ENCODE measurements around the gene IRF7.

Gene IRF7

DNA sequence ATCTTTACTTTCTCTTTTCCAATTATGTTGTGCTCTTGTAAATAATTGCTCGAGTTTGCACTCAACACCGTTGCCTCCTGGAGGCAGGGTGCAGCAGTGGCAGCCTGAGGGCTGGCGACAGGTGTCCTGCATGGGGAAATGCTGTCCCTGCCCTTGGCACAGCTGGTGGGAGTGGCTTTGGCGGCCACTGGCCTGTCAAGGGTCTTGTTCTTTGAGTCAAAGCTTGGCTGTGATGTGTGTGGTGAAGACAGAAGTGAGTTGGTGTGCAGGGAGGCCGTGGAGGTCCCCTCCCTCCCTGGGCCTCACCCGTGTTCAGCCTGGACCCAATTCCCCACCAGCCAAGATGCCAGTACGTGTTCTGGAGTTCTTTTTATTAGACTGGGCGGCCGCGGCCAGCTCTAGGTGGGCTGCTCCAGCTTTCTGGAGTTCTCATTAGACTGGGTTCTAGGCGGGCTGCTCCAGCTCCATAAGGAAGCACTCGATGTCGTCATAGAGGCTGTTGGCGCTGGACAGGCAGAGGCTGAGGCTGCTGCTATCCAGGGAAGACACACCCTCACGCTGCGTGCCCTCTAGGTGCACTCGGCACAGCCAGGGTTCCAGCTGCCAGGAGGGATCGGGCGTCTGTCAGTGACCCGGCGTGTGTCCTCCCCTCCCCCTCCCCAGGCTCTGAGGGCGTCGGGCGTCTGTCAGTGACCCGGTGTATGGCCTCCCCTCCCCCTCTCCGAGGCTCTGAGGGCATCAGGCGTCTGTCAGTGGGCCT is 3.4 kb downstream of the IRF7 start:
- Mint-ChIP-seq H3K27me3 (no peaks in the 10 kb centered on the region), H3K4me1 (peaks cover 15 to 41% of the 10 kb centered on the region in 2 donors), H3K9me3 (no peaks in the 10 kb centered on the region), H3K36me3 (peaks cover 27 to 28% of the 10 kb centered on the region in 2 donors), H3K27ac (peak overlapping the region; percentile 88), H3K4me3 (peak overlapping the region; percentile 36 to 37)
- no peak for DNase-seq
- ATAC-seq (replicated peaks) = no peak

DNA sequence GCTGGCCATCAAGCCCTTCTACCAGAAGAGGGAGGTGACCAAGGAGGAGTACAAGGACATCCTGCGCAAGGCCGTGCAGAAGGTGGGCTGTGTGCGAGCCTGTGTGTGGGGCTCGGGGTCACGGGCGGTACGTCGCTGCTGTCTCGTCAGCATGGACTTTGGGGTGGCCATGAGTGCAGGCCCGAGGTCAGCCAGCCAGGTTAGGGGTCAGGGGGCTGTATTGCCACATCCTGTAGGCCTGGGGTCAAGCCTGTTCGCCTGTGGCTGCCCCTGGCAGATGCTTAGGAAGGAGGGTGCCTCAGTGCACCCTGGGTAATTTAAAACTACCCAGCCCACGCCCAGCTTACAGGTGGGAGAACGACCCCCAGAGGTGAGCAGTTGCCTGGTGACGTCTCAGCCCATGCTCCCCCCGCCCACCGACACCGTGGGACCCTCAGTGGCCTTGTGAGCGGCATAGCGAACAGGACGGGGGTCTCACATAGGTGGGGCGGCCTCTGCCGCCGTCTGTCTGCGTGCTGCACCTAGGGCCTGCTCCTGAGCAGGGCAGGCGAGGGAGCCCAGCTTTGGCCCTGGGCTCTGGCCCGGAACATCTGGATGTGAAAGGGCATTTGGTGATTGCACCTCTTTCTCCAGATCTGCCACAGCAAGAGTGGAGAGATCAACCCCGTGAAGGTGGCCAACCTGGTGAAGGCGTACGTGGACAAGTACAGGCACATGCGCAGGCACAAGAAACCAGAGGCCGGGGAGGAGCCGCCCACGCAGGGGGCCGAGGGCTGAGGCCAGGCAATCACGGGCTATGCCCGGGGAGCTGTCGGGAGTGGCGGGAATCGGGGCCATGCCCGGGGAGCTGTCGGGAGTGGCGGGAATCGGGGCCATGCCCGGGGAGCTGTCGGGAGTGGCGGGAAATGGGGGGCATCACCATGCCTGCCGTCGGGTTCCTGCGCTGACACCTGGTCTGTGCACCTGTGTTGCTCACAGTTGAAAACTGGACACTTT is 4.5 kb downstream of the IRF7 start:
- no peak for ATAC-seq (replicated peaks)
- H3K27me3 Mint-ChIP-seq = no peaks in the 10 kb centered on the region
- H3K4me1 Mint-ChIP-seq = peaks cover 10 to 32% of the 10 kb centered on the region in 2 donors
- H3K4me3 Mint-ChIP-seq = no peak overlapping the region
- H3K36me3 Mint-ChIP-seq = peaks cover 31 to 34% of the 10 kb centered on the region in 2 donors
- H3K9me3 Mint-ChIP-seq = no peaks in the 10 kb centered on the region
- H3K27ac Mint-ChIP-seq = peak overlapping the region; percentile 62
- no peak for DNase-seq

DNA sequence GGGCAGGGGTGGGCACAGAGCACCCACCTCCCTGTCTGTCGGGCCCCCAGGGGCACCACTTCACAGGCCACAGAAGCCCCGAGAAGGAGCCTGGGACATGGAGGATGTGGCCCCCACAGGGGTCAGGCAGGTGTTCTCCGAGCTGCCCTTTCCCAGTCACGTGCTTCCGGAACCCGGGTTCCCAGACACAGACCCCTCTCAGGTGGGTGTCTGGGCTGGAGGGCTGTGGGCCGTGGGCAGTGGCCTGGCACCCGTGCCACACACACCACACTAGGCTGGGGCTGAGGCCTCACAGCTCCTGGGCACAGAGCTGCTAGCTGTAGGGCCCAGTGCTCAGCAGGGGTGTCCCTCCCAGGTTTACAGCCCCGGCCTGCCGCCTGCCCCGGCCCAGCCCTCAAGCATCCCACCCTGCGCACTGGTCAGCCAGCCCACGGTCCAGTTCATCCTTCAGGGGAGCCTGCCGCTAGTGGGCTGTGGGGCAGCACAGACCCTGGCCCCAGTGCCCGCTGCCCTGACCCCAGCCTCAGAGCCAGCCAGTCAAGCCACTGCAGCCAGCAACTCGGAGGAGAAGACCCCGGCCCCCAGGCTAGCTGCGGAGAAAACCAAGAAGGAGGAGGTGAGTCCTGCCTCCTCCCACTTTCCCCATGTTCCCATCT is 5.5 kb downstream of the IRF7 start:
- DNase-seq (no peak), ATAC-seq (replicated peaks) (no peak)
- peaks cover 9 to 28% of the 10 kb centered on the region in 2 donors for H3K4me1 Mint-ChIP-seq
- H3K36me3 Mint-ChIP-seq = peaks cover 32 to 35% of the 10 kb centered on the region in 2 donors
- H3K9me3 Mint-ChIP-seq = no peaks in the 10 kb centered on the region
- H3K27ac Mint-ChIP-seq = peak overlapping the region; percentile 56
- no peak overlapping the region for H3K4me3 Mint-ChIP-seq
- no peaks in the 10 kb centered on the region for H3K27me3 Mint-ChIP-seq

DNA sequence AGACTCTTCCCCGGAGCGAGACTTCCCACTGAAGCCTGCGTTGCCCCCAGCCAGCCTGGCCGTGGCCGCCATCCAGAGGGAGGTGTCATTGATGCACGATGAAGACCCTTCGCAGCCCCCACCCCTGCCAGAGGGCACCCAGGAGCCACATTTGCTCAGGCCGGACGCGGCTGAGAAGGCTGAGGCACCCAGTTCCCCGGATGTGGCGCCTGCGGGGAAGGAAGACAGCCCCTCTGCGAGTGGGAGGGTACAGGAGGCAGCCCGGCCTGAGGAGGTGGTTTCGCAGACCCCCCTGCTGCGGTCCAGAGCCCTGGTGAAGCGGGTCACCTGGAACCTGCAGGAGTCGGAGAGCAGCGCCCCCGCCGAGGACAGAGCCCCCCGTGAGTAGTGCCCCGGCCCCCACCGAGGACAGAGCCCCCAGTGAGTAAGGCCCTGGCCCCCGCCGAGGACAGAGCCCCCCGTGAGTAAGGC is 6.4 kb downstream of the IRF7 start:
- H3K27me3 Mint-ChIP-seq = no peaks in the 10 kb centered on the region
- ATAC-seq (replicated peaks) (no peak), DNase-seq (no peak)
- H3K36me3 Mint-ChIP-seq = peaks cover 36 to 39% of the 10 kb centered on the region in 2 donors
- no peaks in the 10 kb centered on the region for H3K9me3 Mint-ChIP-seq
- H3K4me3 Mint-ChIP-seq = no peak overlapping the region
- no peak overlapping the region for H3K27ac Mint-ChIP-seq
- peaks cover 8 to 22% of the 10 kb centered on the region in 2 donors for H3K4me1 Mint-ChIP-seq

DNA sequence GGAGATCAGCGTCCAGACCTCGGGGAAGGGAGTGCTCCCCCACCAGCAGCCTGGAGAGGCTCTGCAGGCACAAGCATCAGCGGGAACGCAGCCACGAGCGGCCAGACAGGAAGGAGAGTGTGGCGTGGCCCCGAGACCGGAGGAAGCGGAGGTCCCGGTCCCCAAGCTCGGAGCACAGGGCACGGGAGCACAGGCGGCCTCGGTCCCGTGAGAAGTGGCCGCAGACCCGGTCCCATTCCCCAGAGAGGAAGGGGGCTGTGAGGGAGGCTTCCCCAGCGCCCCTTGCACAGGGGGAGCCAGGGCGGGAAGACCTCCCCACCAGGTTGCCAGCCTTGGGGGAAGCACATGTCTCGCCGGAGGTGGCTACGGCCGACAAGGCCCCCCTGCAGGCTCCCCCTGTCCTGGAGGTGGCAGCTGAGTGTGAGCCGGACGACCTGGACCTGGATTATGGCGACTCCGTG is 6.9 kb downstream of the IRF7 start:
- Mint-ChIP-seq H3K9me3 (no peaks in the 10 kb centered on the region), H3K27me3 (no peaks in the 10 kb centered on the region), H3K27ac (no peak overlapping the region), H3K4me3 (no peak overlapping the region), H3K4me1 (peaks cover 4 to 17% of the 10 kb centered on the region in 2 donors), H3K36me3 (peaks cover 38 to 44% of the 10 kb centered on the region in 2 donors)
- ATAC-seq (replicated peaks) = no peak
- DNase-seq = no peak

DNA sequence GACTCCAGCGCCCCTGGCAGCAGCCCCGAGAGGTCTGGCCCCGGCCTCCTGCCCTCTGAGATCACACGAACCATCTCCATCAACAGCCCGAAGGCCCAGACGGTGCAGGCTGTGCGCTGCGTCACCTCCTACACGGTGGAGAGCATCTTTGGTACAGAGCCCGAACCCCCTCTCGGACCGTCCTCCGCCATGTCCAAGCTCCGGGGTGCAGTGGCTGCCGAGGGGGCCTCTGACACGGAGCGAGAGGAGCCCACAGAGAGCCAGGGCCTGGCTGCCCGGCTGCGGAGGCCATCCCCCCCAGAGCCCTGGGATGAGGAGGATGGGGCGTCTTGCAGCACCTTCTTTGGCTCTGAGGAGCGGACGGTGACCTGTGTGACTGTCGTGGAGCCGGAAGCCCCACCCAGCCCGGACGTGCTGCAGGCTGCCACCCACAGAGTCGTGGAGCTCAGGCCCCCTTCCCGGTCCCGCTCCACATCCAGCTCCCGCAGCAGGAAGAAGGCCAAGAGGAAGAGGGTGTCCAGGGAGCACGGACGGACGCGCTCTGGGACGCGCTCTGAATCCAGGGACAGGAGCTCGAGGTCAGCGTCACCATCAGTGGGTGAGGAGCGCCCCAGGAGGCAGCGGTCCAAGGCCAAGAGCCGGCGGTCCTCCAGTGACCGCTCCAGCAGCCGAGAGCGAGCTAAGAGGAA is 7.6 kb downstream of the IRF7 start:
- H3K4me1 Mint-ChIP-seq = peaks cover 3 to 10% of the 10 kb centered on the region in 2 donors
- DNase-seq (no peak), ATAC-seq (replicated peaks) (no peak)
- no peaks in the 10 kb centered on the region for H3K9me3 Mint-ChIP-seq
- H3K4me3 Mint-ChIP-seq = no peak overlapping the region
- peak overlapping the region; percentile 80 for H3K27ac Mint-ChIP-seq
- H3K27me3 Mint-ChIP-seq = no peaks in the 10 kb centered on the region
- H3K36me3 Mint-ChIP-seq = peaks cover 38 to 41% of the 10 kb centered on the region in 2 donors

DNA sequence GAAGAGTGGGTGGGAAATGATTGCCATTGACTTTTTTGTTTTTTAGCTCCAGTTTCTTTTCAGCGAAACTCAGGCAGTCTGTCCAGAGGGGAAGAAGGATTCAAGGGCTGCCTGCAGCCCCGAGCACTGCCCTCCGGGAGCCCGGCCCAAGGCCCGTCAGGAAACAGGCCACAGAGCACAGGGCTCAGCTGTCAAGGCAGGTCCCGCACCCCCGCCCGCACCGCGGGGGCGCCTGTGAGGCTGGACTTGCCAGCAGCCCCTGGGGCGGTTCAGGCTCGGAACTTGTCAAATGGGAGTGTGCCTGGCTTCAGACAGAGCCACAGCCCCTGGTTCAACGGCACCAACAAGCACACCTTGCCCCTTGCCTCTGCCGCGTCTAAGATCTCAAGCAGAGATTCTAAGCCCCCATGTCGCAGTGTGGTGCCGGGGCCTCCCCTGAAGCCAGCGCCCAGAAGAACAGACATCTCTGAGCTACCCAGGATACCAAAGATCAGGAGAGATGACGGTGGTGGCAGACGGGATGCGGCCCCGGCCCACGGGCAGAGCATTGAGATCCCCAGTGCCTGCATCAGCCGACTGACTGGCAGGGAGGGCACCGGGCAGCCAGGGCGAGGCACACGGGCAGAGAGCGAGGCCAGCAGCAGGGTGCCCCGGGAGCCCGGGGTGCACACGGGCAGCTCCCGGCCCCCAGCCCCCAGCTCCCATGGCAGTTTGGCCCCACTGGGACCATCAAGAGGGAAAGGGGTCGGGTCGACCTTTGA is 8.6 kb downstream of the IRF7 start:
- H3K36me3 Mint-ChIP-seq = peaks cover 34 to 37% of the 10 kb centered on the region in 2 donors
- H3K27me3 Mint-ChIP-seq = no peaks in the 10 kb centered on the region

DNA sequence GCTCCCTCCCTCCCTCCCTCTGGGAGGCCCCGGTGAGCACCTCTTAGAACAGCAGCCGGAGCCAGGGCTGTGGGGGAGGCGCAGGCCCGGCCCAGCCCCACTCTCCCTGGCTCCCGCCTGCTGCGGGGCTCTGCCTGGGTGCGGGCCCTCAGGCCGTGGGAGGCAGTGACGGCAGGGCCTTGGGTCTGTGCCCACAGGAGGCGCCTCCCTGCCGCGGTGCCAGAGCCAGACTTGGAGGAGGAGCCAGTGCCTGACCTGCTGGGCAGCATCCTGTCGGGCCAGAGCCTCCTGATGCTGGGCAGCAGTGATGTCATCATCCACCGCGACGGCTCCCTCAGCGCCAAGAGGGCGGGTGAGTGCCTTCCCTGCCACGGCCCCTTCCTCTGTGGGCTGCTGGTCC is 9.5 kb downstream of the IRF7 start:
- Mint-ChIP-seq H3K4me3 (no peak overlapping the region), H3K4me1 (no peaks in the 10 kb centered on the region), H3K9me3 (no peaks in the 10 kb centered on the region), H3K27ac (no peak overlapping the region), H3K27me3 (no peaks in the 10 kb centered on the region), H3K36me3 (peaks cover 41% of the 10 kb centered on the region in 2 donors)
- ATAC-seq (replicated peaks) = no peak
- DNase-seq = no peak

More for the DNA sequence above, 8.6 kb downstream of the IRF7 start:
- Mint-ChIP-seq H3K4me3 (no peak overlapping the region), H3K27ac (peak overlapping the region; percentile 11), H3K9me3 (no peaks in the 10 kb centered on the region), H3K4me1 (peaks cover under 1 to 3% of the 10 kb centered on the region in 2 donors)
- ATAC-seq (replicated peaks) (no peak), DNase-seq (no peak)

DNA sequence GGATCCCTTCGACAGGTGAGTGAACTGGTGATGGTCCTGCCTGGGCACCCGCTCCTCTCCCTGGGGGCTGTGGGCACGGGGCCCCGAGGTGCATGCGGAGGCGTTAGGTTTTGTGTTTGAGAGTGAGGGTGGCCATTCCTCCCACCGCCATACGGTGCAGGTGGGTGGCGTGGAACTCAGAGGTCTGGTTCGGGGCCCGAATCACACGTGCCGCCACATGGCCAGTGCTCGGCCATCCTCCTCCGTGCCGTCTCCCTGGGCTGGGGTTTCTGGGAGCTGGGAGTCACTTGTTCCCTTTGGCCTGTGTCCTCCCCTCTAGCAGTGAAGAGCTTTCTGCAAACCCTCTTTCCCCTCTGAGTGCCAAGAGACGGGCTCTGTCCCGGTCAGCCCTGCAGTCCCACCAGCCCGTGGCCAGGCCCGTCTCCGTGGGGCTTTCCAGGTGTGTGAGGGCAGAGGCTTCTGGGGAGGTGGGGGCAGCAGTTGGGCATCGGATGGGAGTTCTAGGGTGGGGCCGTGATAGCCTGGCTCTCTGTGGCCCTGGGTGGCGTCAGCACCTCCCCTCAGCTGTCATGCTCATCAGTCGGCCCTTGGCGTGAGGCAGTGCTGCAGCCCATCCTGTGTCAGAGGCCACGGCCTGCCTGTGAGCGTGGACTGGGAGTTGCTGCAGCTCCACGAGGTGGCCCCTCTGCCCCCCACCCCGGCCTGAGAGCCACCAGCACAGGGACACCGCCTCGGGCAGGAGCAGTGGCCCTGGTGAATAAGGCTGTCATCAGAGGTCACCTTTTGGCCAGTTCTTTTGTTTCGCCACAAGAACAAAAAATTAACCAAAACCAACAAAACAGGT is 10.2 kb downstream of the IRF7 start:
- H3K9me3 Mint-ChIP-seq = no peaks in the 10 kb centered on the region
- H3K36me3 Mint-ChIP-seq = peaks cover 36 to 39% of the 10 kb centered on the region in 2 donors
- H3K27ac Mint-ChIP-seq = peak overlapping the region; percentile 37
- H3K4me3 Mint-ChIP-seq = no peak overlapping the region
- H3K4me1 Mint-ChIP-seq = no peaks in the 10 kb centered on the region
- no peak for DNase-seq
- H3K27me3 Mint-ChIP-seq = no peaks in the 10 kb centered on the region
- ATAC-seq (replicated peaks) = no peak

DNA sequence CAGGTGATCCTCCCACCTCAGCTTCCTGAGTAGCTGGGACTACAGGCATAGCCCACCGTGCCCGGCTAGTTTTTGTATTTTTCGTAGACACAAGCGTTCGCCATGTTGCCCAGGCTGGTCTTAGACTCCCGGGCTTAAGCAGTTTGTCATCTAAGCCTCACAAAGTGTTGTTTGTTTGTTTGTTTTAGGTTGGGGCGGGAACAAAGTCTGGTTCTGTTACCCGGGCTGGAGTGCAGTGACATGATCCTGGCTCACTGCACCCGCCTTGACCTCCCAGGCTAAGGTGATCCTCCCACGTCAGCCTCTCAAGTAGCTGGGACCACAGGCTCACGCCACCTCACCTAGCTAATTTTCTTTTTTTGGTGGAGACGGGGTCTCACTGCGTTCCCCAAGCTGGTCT is 12.6 kb downstream of the IRF7 start:
- H3K36me3 Mint-ChIP-seq = peaks cover 37 to 46% of the 10 kb centered on the region in 2 donors
- no peaks in the 10 kb centered on the region for H3K4me1 Mint-ChIP-seq
- no peak for DNase-seq
- H3K9me3 Mint-ChIP-seq = no peaks in the 10 kb centered on the region
- H3K27ac Mint-ChIP-seq = no peak overlapping the region
- H3K27me3 Mint-ChIP-seq = no peaks in the 10 kb centered on the region
- no peak overlapping the region for H3K4me3 Mint-ChIP-seq
- no peak for ATAC-seq (replicated peaks)

DNA sequence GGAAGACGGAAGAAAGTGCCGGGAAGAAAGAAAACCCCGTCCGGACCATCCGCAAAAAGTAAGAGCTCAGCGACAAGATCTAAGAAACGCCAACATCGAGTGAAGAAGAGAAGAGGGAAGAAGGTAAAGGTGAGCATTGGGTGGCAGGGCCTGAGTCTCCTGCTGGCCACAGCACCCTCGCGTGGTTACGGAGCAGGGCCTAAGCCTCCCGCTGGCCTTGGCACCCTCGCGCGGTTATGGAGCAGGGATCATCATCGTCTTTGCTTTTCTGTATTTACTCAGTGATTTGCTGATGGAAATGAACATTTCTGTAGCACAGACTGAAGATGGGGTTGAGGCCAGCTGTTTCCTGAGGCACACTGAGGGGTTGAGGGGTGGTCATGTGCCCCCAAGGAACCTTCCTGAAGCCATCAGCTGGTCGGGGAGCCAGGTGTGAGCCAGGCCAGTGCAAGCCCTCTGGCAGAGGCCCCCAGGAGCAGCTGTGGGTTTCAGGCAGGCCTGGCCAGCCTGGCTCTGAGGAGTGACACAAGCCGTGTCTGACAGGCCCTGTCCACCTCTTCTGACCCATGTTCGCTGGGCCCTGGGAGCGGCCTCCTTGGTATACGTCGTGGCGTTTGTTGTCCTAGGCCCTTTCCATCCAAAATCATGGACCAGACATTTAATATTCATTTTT is 14.0 kb downstream of the IRF7 start:
- peaks cover 0 to 2% of the 10 kb centered on the region in 2 donors for H3K4me1 Mint-ChIP-seq
- peaks cover 38 to 42% of the 10 kb centered on the region in 2 donors for H3K36me3 Mint-ChIP-seq
- H3K9me3 Mint-ChIP-seq = no peaks in the 10 kb centered on the region
- no peaks in the 10 kb centered on the region for H3K27me3 Mint-ChIP-seq
- ATAC-seq (replicated peaks) (no peak), DNase-seq (no peak)
- no peak overlapping the region for H3K27ac Mint-ChIP-seq
- H3K4me3 Mint-ChIP-seq = no peak overlapping the region
